Liver (tissue), 9 donors: Measurements from ENCODE around the gene PKD2. TPM values are rescaled to one million over a fixed set of nuclear protein-coding genes. Genes with fewer than 3 reads are reported as not detected.

Source experiments
- DNase-seq: peaks from one replicate; pipeline ENCODE4 v3.0.0-alpha.2; 2017; ENCODE audit warnings: low spot score
- H3K27ac ChIP-seq, 2 donors: one replicate each; pipeline ENCODE4 v1.7.0; 2013; ENCODE audit warnings: inconsistent platforms in 2 of 2, low read length in 2 of 2, control low read depth in 1 of 2, low read depth in 1 of 2, mild to moderate bottlenecking in 1 of 2
- H3K27me3 ChIP-seq, 4 donors: one replicate each; pipeline versions ENCODE4 v1.6.1 to v1.7.0; 2013; ENCODE audit warnings: low read length in 3 of 4, inconsistent platforms in 1 of 4, mild to moderate bottlenecking in 1 of 4, moderate library complexity in 1 of 4; ENCODE audit not compliant: control insufficient read depth in 4 of 4, insufficient read depth in 4 of 4
- H3K36me3 ChIP-seq, 4 donors: one replicate each; pipeline versions ENCODE4 v1.6.1 to v1.7.0; 2013; ENCODE audit warnings: low read length in 3 of 4, mild to moderate bottlenecking in 3 of 4, low read depth in 1 of 4, moderate library complexity in 1 of 4; ENCODE audit not compliant: control insufficient read depth in 4 of 4, insufficient read depth in 3 of 4
- H3K4me1 ChIP-seq, 4 donors: one replicate each; pipeline versions ENCODE4 v1.6.1 to v1.7.0; 2013; ENCODE audit warnings: low read length in 3 of 4, mild to moderate bottlenecking in 3 of 4, moderate library complexity in 1 of 4; ENCODE audit not compliant: control insufficient read depth in 4 of 4, insufficient read depth in 4 of 4
- H3K4me3 ChIP-seq, 3 donors: one replicate each; pipeline versions ENCODE4 v1.6.1 to v1.7.0; 2013; ENCODE audit warnings: low read length in 3 of 3, control low read depth in 1 of 3, low read depth in 1 of 3, mild to moderate bottlenecking in 1 of 3
- H3K9ac ChIP-seq, 2 donors: one replicate each; pipeline ENCODE4 v1.7.0; 2013; ENCODE audit warnings: low read length in 2 of 2, mild to moderate bottlenecking in 2 of 2, moderate library complexity in 2 of 2, control low read depth in 1 of 2, low read depth in 1 of 2
- H3K9me3 ChIP-seq, 4 donors: one replicate each; pipeline versions ENCODE4 v1.6.1 to v1.7.0; 2013; ENCODE audit warnings: low read length in 3 of 4; ENCODE audit not compliant: control insufficient read depth in 4 of 4
- CTCF ChIP-seq: fragments of 150-350 bp; IDR thresholded peaks from 2 replicates; pipeline ENCODE4 v1.5.1; 2017; ENCODE audit warnings: improper control_type of control experiment, low read depth, low read length; ENCODE audit not compliant: missing input control
- EGR1 ChIP-seq, 2 donors: IDR thresholded peaks; 2 replicates each; pipeline ENCODE4 v1.6.1; 2016 to 2018; ENCODE audit warnings: antibody characterized with exemption in 2 of 2, low read depth in 2 of 2
- FOXA1 ChIP-seq: IDR thresholded peaks from 2 replicates; pipeline ENCODE4 v1.6.1; 2016; ENCODE audit warnings: antibody characterized with exemption
- FOXA2 ChIP-seq: IDR thresholded peaks from 2 replicates; pipeline ENCODE4 v1.6.1; 2016; ENCODE audit warnings: antibody characterized with exemption
- GABPA ChIP-seq, 2 donors: IDR thresholded peaks in 1 of 2; conservative IDR thresholded peaks in 1 of 2; 2 replicates each; pipeline ENCODE4 v1.6.1; 2016; ENCODE audit warnings: antibody characterized with exemption in 2 of 2, mild to moderate bottlenecking in 1 of 2, moderate library complexity in 1 of 2
- HNF4A ChIP-seq, 2 donors: conservative IDR thresholded peaks; 2 replicates each; pipeline ENCODE4 v1.6.1; 2016; ENCODE audit warnings: antibody characterized with exemption in 2 of 2, mild to moderate bottlenecking in 2 of 2
- HNF4G ChIP-seq: IDR thresholded peaks from 2 replicates; pipeline ENCODE4 v1.6.1; 2016; ENCODE audit warnings: antibody characterized with exemption
- JUND ChIP-seq, 2 donors: IDR thresholded peaks; 2 replicates each; pipeline ENCODE4 v1.6.1; 2016; ENCODE audit warnings: antibody characterized with exemption in 2 of 2
- NR2F2 ChIP-seq: IDR thresholded peaks from 2 replicates; pipeline ENCODE4 v1.6.1; 2016; ENCODE audit warnings: antibody characterized with exemption
- RAD21 ChIP-seq, 2 donors: IDR thresholded peaks; 2 replicates each; pipeline ENCODE4 v1.6.1; 2016; ENCODE audit warnings: antibody characterized with exemption in 2 of 2, mild to moderate bottlenecking in 2 of 2
- RXRA ChIP-seq, 2 donors: IDR thresholded peaks; 2 replicates each; pipeline ENCODE4 v1.6.1; 2017 to 2018; ENCODE audit warnings: antibody characterized with exemption in 2 of 2, mild to moderate bottlenecking in 1 of 2
- SP1 ChIP-seq: IDR thresholded peaks from 2 replicates; pipeline ENCODE4 v1.6.1; 2018; ENCODE audit warnings: antibody characterized with exemption, mild to moderate bottlenecking
- TAF1 ChIP-seq: conservative IDR thresholded peaks from 2 replicates; pipeline ENCODE4 v1.6.1; 2016; ENCODE audit warnings: antibody characterized with exemption, mild to moderate bottlenecking
- YY1 ChIP-seq: IDR thresholded peaks from 2 replicates; pipeline ENCODE4 v1.6.1; 2016; ENCODE audit warnings: antibody characterized with exemption, mild to moderate bottlenecking
- ZBTB33 ChIP-seq: IDR thresholded peaks from 2 replicates; pipeline ENCODE4 v1.6.1; 2016; ENCODE audit warnings: antibody characterized with exemption
- polyA plus RNA-seq, 2 donors: library from polyadenylated mRNA; stranded (reverse) in 1 of 2; unstranded in 1 of 2; fragments of 200-250 nt in 1 of 2; fragments of >200 nt in 1 of 2; fragmentation: Nextera tagmentation in 1 of 2; extraction: Ambion mirVana in 1 of 2; gene quantifications; one replicate each; pipeline versions ENCODE4 v1.2.1 to v1.2.3, GENCODE V29; 2013 to 2015
- total RNA-seq, 2 donors: library from RNA; depleted of rRNA; stranded (reverse); fragments of >200 nt; gene quantifications; one replicate each; pipeline ENCODE4 v1.2.3, GENCODE V29; 2014
- TF ChIP-seq, protein P1 (sequence below): IDR thresholded peaks from 2 replicates; pipeline ENCODE4 v1.6.1; 2016; ENCODE audit warnings: antibody characterized with exemption
- TF ChIP-seq, protein P2 (sequence below): IDR thresholded peaks from 2 replicates; pipeline ENCODE4 v1.6.1; 2016; ENCODE audit warnings: antibody characterized with exemption, mild to moderate bottlenecking
- TF ChIP-seq, protein P3 (sequence below): IDR thresholded peaks from 2 replicates; pipeline ENCODE4 v1.6.1; 2016; ENCODE audit warnings: antibody characterized with exemption
- donor health status: healthy.
- donor health status: healthy.
- donor health status: healthy.
- donor health status: healthy.
- donor health status: healthy.

Gene PKD2
- total and polyA plus RNA-seq, 4 donors: 1.5 to 11.4 (median 7.1) TPM

DNA sequence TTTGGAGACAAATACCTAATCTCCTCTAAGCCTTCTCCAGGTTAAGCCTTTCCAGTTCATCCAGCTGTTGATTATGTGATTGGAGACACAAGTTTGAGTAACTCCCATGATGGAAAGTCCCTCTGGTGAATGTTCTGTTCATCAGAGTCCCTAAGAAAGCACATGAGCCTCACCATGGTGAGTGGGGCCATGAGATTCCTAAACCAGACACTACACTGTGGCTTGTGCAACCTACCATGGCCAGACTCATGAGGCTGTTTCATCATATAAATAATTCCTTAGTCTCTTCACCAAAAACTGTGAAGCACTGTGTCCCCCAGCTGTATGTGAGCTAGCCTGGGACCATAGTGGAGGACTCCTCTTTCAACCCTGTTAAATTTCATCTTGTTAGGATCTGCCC, 14.4 kb downstream of the PKD2 start:
- Histone ChIP-seq H3K9me3 (peaks cover 0 to 5% (median 2%) of the 10 kb centered on the region in 4 donors), H3K4me1 (no peaks in the 10 kb centered on the region), H3K36me3 (peaks cover 0 to 6% (median 1%) of the 10 kb centered on the region in 4 donors), H3K9ac (no peak overlapping the region), H3K4me3 (no peak overlapping the region), H3K27me3 (no peaks in the 10 kb centered on the region), H3K27ac (no peak overlapping the region)
- DNase-seq: no peak
- TF ChIP-seq FOXA2 (no peak), NR2F2 (no peak), TAF1 (no peak), RAD21 (IDR thresholded peaks at IDR 0.05) (no peak), ZBTB33 (no peak), HNF4A (conservative IDR thresholded peaks at IDR 0.05) (no peak), GABPA (IDR thresholded peaks at IDR 0.05 in 1 of 2, conservative IDR thresholded peaks at IDR 0.05 in 1 of 2) (no peak), EGR1 (IDR thresholded peaks at IDR 0.05; ENCODE audit: low read depth in 2 of 2) (no peak)
- TF ChIP-seq, protein P1, sequence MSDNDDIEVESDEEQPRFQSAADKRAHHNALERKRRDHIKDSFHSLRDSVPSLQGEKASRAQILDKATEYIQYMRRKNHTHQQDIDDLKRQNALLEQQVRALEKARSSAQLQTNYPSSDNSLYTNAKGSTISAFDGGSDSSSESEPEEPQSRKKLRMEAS: no peak
- TF ChIP-seq, protein P2, sequence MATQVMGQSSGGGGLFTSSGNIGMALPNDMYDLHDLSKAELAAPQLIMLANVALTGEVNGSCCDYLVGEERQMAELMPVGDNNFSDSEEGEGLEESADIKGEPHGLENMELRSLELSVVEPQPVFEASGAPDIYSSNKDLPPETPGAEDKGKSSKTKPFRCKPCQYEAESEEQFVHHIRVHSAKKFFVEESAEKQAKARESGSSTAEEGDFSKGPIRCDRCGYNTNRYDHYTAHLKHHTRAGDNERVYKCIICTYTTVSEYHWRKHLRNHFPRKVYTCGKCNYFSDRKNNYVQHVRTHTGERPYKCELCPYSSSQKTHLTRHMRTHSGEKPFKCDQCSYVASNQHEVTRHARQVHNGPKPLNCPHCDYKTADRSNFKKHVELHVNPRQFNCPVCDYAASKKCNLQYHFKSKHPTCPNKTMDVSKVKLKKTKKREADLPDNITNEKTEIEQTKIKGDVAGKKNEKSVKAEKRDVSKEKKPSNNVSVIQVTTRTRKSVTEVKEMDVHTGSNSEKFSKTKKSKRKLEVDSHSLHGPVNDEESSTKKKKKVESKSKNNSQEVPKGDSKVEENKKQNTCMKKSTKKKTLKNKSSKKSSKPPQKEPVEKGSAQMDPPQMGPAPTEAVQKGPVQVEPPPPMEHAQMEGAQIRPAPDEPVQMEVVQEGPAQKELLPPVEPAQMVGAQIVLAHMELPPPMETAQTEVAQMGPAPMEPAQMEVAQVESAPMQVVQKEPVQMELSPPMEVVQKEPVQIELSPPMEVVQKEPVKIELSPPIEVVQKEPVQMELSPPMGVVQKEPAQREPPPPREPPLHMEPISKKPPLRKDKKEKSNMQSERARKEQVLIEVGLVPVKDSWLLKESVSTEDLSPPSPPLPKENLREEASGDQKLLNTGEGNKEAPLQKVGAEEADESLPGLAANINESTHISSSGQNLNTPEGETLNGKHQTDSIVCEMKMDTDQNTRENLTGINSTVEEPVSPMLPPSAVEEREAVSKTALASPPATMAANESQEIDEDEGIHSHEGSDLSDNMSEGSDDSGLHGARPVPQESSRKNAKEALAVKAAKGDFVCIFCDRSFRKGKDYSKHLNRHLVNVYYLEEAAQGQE: no peak

GRCh38 chr4:88022289-88022688, 14.9 kb downstream of the PKD2 start:
- Histone ChIP-seq H3K27me3 (no peaks in the 10 kb centered on the region), H3K36me3 (peaks cover 0 to 6% (median 1%) of the 10 kb centered on the region in 4 donors), H3K9ac (no peak overlapping the region), H3K27ac (no peak overlapping the region), H3K4me3 (no peak overlapping the region), H3K9me3 (peaks cover 0 to 5% (median 2%) of the 10 kb centered on the region in 4 donors), H3K4me1 (no peaks in the 10 kb centered on the region)
- DNase-seq: no peak
- TF ChIP-seq RAD21 (IDR thresholded peaks at IDR 0.05) (no peak), CTCF (no peak), ZBTB33 (no peak), GABPA (IDR thresholded peaks at IDR 0.05 in 1 of 2, conservative IDR thresholded peaks at IDR 0.05 in 1 of 2) (no peak), JUND (IDR thresholded peaks at IDR 0.05) (no peak), NR2F2 (no peak), YY1 (no peak), FOXA1 (no peak), HNF4A (conservative IDR thresholded peaks at IDR 0.05) (no peak), EGR1 (IDR thresholded peaks at IDR 0.05; ENCODE audit: low read depth in 2 of 2) (no peak), TAF1 (no peak), HNF4G (no peak), FOXA2 (no peak), SP1 (no peak), RXRA (IDR thresholded peaks at IDR 0.05) (no peak)
- TF ChIP-seq, protein P2: no peak
- TF ChIP-seq, protein P1: no peak
- TF ChIP-seq, protein P3, sequence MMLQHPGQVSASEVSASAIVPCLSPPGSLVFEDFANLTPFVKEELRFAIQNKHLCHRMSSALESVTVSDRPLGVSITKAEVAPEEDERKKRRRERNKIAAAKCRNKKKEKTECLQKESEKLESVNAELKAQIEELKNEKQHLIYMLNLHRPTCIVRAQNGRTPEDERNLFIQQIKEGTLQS: no peak
